ENCODE data around the gene SZRD1.

The SZRD1 gene

GRCh38 chr1:16367968-16368890 lies 1.2 kb downstream of the SZRD1 start:
- DNase-seq (ENCODE audit: low read depth): peak; percentile 34
- H3K4me3 ChIP-seq (ENCODE audit: low read length): peak overlapping the region; percentile 92
- TF ChIP-seq, protein P1, sequence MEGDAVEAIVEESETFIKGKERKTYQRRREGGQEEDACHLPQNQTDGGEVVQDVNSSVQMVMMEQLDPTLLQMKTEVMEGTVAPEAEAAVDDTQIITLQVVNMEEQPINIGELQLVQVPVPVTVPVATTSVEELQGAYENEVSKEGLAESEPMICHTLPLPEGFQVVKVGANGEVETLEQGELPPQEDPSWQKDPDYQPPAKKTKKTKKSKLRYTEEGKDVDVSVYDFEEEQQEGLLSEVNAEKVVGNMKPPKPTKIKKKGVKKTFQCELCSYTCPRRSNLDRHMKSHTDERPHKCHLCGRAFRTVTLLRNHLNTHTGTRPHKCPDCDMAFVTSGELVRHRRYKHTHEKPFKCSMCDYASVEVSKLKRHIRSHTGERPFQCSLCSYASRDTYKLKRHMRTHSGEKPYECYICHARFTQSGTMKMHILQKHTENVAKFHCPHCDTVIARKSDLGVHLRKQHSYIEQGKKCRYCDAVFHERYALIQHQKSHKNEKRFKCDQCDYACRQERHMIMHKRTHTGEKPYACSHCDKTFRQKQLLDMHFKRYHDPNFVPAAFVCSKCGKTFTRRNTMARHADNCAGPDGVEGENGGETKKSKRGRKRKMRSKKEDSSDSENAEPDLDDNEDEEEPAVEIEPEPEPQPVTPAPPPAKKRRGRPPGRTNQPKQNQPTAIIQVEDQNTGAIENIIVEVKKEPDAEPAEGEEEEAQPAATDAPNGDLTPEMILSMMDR (conservative IDR thresholded peaks at IDR 0.05; ENCODE audit: low read length): no peak

DNA sequence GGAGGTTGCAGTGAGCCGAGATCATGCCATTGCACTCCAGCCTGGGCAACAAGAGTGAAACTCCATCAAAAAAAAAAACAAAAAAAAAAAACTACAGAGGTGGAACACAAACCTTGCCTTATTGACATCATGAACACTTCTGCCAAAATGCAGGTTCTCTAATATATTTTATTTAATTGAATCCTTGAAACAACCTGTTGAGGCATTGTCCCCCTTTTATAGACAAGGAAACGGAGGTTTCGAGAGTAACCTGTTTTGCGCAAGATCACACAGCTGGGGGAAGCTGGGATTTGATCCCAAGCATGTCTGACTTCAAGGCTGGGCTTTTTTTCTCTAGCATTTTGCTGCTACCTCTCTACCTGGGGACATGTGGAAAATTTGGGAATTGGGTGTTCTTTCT lies 2.8 kb downstream of the SZRD1 start:
- no peak overlapping the region for H3K4me3 ChIP-seq (ENCODE audit: low read length)
- TF ChIP-seq, protein P1 (conservative IDR thresholded peaks at IDR 0.05; ENCODE audit: low read length): no peak
- no peak for DNase-seq (ENCODE audit: low read depth)

DNA sequence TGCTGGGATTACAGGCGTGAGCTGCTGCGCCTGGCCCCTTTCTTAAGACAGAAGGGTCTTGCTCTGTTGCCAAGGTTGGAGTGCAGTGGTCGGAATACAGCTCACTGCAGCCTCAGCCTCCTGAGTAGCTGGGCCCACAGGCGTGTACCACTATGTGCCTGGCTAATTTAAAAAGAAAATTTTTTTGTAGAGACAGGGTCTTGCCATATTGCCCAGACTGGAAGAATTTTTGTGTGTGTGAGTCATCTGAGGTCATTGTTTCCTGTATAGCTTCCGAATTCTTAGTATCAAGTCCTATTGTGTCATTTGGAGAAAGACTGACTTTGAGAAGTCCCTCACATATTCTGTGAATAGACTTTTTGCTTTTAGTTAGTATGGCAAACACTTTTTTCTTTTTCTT lies 4.7 kb downstream of the SZRD1 start:
- H3K4me3 ChIP-seq (ENCODE audit: low read length): no peak overlapping the region
- peak; percentile 69 for DNase-seq (ENCODE audit: low read depth)
- TF ChIP-seq, protein P1 (conservative IDR thresholded peaks at IDR 0.05; ENCODE audit: low read length): no peak

DNA sequence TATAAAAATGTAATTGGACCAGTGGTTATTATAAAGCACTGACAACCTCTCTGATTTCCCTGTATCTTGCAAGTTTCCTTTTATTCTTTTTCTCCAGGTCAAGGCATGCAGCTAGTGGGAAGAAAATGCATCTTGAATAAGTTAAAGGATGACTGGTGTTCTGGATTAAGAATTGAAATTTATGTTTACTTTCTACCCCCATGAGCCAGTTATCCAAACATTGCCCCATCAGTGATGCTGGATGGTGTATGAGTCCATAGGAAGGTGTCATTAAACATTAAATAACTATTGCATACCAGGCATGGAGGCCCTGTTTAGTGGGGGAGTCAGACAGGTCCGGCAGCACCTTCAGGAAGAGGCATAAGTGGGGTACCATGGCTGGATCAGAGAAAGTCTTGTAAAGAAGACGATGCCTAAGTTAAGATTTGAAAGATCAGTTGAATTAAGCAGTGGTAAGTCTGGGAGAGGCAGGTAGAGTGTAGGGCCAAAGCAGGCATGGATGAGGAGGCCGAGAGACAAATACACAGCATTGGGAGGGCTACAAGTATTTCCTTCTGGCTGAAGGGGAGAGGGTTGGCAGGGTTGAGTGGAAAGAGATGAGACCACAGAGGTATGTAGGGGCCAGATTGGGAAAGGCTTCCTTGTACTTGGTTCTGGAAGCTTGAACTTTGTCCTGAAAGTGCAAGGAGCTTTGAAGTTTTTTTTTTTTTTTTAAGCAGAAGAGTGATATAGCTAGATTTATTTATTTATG lies 5.7 kb downstream of the SZRD1 start:
- peak; percentile 40 for DNase-seq (ENCODE audit: low read depth)

DNA sequence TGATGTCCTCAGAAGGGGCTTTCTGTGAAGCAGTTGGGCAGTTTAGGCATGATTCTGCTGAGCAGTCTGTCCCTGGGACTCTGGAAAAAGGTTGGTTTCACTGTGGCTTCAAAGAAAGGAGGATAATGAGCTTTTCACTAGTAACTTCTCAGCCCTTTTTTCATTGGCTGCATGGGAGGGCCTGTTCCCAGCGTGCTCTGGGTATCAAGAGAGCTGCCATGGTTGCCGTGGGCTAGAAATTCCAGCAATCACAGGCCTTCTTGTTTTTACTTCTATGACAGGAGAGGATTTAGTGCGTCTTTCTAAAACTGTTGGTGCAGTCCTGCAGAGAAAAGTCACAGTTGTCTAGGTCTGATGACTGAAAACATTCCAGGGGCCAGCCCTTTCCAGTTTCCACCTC lies 7.2 kb downstream of the SZRD1 start:
- TF ChIP-seq, protein P1 (conservative IDR thresholded peaks at IDR 0.05; ENCODE audit: low read length): no peak
- H3K4me3 ChIP-seq (ENCODE audit: low read length): no peak overlapping the region
- no peak for DNase-seq (ENCODE audit: low read depth)

More for the DNA sequence above, 5.7 kb downstream of the SZRD1 start:
- TF ChIP-seq, protein P1 (conservative IDR thresholded peaks at IDR 0.05; ENCODE audit: low read length): no peak
- no peak overlapping the region for H3K4me3 ChIP-seq (ENCODE audit: low read length)

GRCh38 chr1:16375521-16376340 lies 8.7 kb downstream of the SZRD1 start:
- peak; percentile 66 for DNase-seq (ENCODE audit: low read depth)
- TF ChIP-seq, protein P1 (conservative IDR thresholded peaks at IDR 0.05; ENCODE audit: low read length): no peak
- no peak overlapping the region for H3K4me3 ChIP-seq (ENCODE audit: low read length)

Measured in AG10803 (cell line).